ENCODE results near the gene TTC12. TPM values are rescaled to one million over a fixed set of nuclear protein-coding genes. Genes with fewer than 3 reads are reported as not detected.
A peak's percentile ranks its signal among the peaks of the same experiment; 100 is the strongest.

The TTC12 gene
- total and polyA plus RNA-seq, 2 donors from 2014 or later = 16.7 to 34.4 TPM

DNA sequence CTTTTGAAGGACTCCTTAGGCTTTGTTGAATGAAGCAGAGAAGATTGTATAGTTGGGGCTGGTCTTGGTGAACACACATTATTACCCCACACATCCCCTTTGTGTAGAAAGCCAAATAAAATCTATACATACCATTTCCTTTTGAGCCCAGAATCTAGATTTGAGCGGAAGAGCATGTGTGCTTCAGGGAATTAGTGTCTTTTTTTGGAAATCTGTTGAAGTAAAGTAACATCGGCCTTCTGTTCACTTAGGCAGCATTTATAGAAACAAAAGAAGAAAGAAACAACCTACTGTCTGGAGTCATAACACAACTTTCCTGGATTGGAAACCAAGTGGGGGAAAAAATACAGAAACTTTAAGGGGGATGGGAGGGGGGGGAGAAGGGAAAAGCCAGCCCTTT, 37.9 kb upstream of the TTC12 start:
- Histone ChIP-seq H3K36me3 (ENCODE audit: control insufficient read depth in 2 of 3, insufficient read depth in 3 of 3, low read length in 3 of 3) (no peaks in the 10 kb centered on the region), H3K27me3 (ENCODE audit: control insufficient read depth, insufficient read depth, low read length) (no peaks in the 10 kb centered on the region), H3K4me3 (ENCODE audit: low read length in 3 of 3) (no peak overlapping the region), H3K9ac (ENCODE audit: low read length in 3 of 3) (no peak overlapping the region), H3K27ac (ENCODE audit: low read depth in 2 of 2, low read length in 2 of 2) (no peak overlapping the region), H3K9me3 (ENCODE audit: control insufficient read depth in 2 of 3, insufficient read depth in 1 of 3, low read length in 3 of 3) (no peaks in the 10 kb centered on the region), H3K4me1 (ENCODE audit: control insufficient read depth in 2 of 3, insufficient read depth in 2 of 3, low read depth in 1 of 3, low read length in 3 of 3) (no peaks in the 10 kb centered on the region)
- DNase-seq (no peak), FAIRE-seq (no peak)
- TF ChIP-seq, protein P1, sequence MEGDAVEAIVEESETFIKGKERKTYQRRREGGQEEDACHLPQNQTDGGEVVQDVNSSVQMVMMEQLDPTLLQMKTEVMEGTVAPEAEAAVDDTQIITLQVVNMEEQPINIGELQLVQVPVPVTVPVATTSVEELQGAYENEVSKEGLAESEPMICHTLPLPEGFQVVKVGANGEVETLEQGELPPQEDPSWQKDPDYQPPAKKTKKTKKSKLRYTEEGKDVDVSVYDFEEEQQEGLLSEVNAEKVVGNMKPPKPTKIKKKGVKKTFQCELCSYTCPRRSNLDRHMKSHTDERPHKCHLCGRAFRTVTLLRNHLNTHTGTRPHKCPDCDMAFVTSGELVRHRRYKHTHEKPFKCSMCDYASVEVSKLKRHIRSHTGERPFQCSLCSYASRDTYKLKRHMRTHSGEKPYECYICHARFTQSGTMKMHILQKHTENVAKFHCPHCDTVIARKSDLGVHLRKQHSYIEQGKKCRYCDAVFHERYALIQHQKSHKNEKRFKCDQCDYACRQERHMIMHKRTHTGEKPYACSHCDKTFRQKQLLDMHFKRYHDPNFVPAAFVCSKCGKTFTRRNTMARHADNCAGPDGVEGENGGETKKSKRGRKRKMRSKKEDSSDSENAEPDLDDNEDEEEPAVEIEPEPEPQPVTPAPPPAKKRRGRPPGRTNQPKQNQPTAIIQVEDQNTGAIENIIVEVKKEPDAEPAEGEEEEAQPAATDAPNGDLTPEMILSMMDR (IDR thresholded peaks at IDR 0.05; ENCODE audit: borderline replicate concordance, extremely low read depth, insufficient read depth) = no peak
- intact Hi-C loops (cut with DNase I) = no loop called here

- FAIRE-seq (no peak), DNase-seq (no peak)
- no peak overlapping the region for H3K4me3 ChIP-seq (ENCODE audit: low read length in 3 of 3)
- no peak overlapping the region for H3K27ac ChIP-seq (ENCODE audit: low read depth in 2 of 2, low read length in 2 of 2)
- H3K9ac ChIP-seq (ENCODE audit: low read length in 3 of 3) = no peak overlapping the region
- intact Hi-C loops (cut with DNase I) = no loop called here
- TF ChIP-seq, protein P1 (IDR thresholded peaks at IDR 0.05; ENCODE audit: borderline replicate concordance, extremely low read depth, insufficient read depth) = no peak
- no peaks in the 10 kb centered on the region for H3K36me3 ChIP-seq (ENCODE audit: control insufficient read depth in 2 of 3, insufficient read depth in 3 of 3, low read length in 3 of 3)
- H3K4me1 ChIP-seq (ENCODE audit: control insufficient read depth in 2 of 3, insufficient read depth in 2 of 3, low read depth in 1 of 3, low read length in 3 of 3) = no peaks in the 10 kb centered on the region
- H3K27me3 ChIP-seq (ENCODE audit: control insufficient read depth, insufficient read depth, low read length) = no peaks in the 10 kb centered on the region
- no peaks in the 10 kb centered on the region for H3K9me3 ChIP-seq (ENCODE audit: control insufficient read depth in 2 of 3, insufficient read depth in 1 of 3, low read length in 3 of 3)
Observed at GRCh38 chr11:113277907-113278306, 36.5 kb upstream of the TTC12 start.

DNA sequence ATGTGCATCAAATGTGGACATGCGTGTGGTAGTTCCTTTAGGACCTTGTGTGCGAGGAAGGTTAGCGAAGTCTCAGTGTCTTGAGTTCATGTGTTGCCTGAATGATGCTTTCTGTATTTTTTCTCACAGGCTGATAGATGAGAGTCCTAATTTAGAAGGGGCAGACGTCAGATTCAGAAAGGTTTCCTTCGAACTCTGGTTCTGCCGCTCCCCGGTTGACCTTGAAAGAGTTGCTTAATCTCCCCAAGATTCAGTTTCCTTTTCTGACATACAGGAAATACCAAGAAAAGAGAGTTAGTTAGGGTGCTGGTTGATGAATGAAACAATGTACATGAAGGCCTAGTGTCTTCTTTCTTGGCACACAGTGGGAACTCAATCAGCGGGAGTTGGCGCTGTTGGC, 35.9 kb upstream of the TTC12 start:
- no peak overlapping the region for H3K27ac ChIP-seq (ENCODE audit: low read depth in 2 of 2, low read length in 2 of 2)
- FAIRE-seq (no peak), DNase-seq (no peak)
- no peak overlapping the region for H3K9ac ChIP-seq (ENCODE audit: low read length in 3 of 3)
- no peaks in the 10 kb centered on the region for H3K4me1 ChIP-seq (ENCODE audit: control insufficient read depth in 2 of 3, insufficient read depth in 2 of 3, low read depth in 1 of 3, low read length in 3 of 3)
- no peak overlapping the region for H3K4me3 ChIP-seq (ENCODE audit: low read length in 3 of 3)
- no peaks in the 10 kb centered on the region for H3K27me3 ChIP-seq (ENCODE audit: control insufficient read depth, insufficient read depth, low read length)
- intact Hi-C loops (cut with DNase I) = no loop called here
- H3K36me3 ChIP-seq (ENCODE audit: control insufficient read depth in 2 of 3, insufficient read depth in 3 of 3, low read length in 3 of 3) = no peaks in the 10 kb centered on the region
- no peaks in the 10 kb centered on the region for H3K9me3 ChIP-seq (ENCODE audit: control insufficient read depth in 2 of 3, insufficient read depth in 1 of 3, low read length in 3 of 3)
- TF ChIP-seq, protein P1 (IDR thresholded peaks at IDR 0.05; ENCODE audit: borderline replicate concordance, extremely low read depth, insufficient read depth) = no peak

GRCh38 chr11:113278925-113279324, 35.5 kb upstream of the TTC12 start:
- FAIRE-seq (no peak), DNase-seq (peak in 1 of 5 donors; percentile 41)
- Histone ChIP-seq H3K36me3 (ENCODE audit: control insufficient read depth in 2 of 3, insufficient read depth in 3 of 3, low read length in 3 of 3) (no peaks in the 10 kb centered on the region), H3K9me3 (ENCODE audit: control insufficient read depth in 2 of 3, insufficient read depth in 1 of 3, low read length in 3 of 3) (no peaks in the 10 kb centered on the region), H3K4me1 (ENCODE audit: control insufficient read depth in 2 of 3, insufficient read depth in 2 of 3, low read depth in 1 of 3, low read length in 3 of 3) (no peaks in the 10 kb centered on the region), H3K27ac (ENCODE audit: low read depth in 2 of 2, low read length in 2 of 2) (no peak overlapping the region), H3K9ac (ENCODE audit: low read length in 3 of 3) (no peak overlapping the region), H3K4me3 (ENCODE audit: low read length in 3 of 3) (no peak overlapping the region), H3K27me3 (ENCODE audit: control insufficient read depth, insufficient read depth, low read length) (no peaks in the 10 kb centered on the region)
- intact Hi-C loops (cut with DNase I) = no loop called here
- TF ChIP-seq, protein P1 (IDR thresholded peaks at IDR 0.05; ENCODE audit: borderline replicate concordance, extremely low read depth, insufficient read depth) = no peak

All from kidney (tissue), 14 donors.